GM20000 (cell line): ENCODE measurements around the gene RNASEH2C.
"Not testable (repeated sequence)": the region's sequence is repeated elsewhere in the genome, so short reads cannot be mapped to it uniquely, and the experiment has no call there.

ENCODE experiments used
- DNase-seq: peaks from one replicate; pipeline ENCODE4 v3.0.0; 2012; ENCODE audit warnings: low spot score
- TF ChIP-seq, protein P1 (sequence below): IDR thresholded peaks from 2 replicates; pipeline ENCODE4 v1.5.1; 2012; ENCODE audit warnings: mild to moderate bottlenecking, control low read depth; ENCODE audit errors: extremely low read depth, missing control alignments

RNASEH2C gene

DNA sequence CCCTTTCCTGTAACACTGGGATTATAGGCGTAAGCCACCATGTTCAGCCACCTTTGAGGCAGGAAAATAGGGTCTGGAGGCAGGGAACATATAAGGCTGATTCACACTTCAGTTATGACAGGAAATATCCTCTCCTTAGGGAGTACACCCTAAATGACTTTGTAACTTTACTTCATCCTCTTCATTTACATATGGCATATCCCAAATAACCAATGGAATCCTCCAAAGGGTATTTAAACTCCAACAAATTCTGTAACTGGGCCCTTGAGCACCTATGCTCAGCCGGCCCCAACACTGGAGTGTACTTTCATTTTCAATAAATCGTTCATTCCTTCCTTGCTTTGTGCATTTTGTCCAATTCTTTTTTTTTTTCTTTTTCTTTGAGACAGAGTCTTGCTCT lies 10.2 kb downstream of the RNASEH2C start:
- TF ChIP-seq, protein P1, sequence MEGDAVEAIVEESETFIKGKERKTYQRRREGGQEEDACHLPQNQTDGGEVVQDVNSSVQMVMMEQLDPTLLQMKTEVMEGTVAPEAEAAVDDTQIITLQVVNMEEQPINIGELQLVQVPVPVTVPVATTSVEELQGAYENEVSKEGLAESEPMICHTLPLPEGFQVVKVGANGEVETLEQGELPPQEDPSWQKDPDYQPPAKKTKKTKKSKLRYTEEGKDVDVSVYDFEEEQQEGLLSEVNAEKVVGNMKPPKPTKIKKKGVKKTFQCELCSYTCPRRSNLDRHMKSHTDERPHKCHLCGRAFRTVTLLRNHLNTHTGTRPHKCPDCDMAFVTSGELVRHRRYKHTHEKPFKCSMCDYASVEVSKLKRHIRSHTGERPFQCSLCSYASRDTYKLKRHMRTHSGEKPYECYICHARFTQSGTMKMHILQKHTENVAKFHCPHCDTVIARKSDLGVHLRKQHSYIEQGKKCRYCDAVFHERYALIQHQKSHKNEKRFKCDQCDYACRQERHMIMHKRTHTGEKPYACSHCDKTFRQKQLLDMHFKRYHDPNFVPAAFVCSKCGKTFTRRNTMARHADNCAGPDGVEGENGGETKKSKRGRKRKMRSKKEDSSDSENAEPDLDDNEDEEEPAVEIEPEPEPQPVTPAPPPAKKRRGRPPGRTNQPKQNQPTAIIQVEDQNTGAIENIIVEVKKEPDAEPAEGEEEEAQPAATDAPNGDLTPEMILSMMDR: no peak
- no peak for DNase-seq

DNA sequence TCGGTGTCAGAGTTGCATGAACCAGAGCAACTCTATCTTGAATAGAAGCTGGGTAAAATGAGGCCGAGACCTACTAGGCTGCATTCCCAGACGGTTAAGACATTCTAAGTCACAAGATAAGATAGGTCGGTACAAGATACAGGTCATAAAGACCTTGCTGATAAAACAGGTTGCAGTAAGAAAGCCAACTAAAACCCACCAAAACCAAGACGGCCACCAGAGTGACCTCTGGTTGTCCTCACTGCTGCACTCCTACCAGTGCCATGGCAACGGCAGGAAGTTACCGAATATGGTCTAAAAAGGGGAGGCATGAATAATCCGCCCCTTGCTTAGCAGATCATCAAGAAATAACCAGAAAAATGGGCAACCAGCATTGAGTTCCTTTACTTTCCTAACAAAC lies 10.9 kb downstream of the RNASEH2C start:
- TF ChIP-seq, protein P1: no peak
- DNase-seq: no peak

DNA sequence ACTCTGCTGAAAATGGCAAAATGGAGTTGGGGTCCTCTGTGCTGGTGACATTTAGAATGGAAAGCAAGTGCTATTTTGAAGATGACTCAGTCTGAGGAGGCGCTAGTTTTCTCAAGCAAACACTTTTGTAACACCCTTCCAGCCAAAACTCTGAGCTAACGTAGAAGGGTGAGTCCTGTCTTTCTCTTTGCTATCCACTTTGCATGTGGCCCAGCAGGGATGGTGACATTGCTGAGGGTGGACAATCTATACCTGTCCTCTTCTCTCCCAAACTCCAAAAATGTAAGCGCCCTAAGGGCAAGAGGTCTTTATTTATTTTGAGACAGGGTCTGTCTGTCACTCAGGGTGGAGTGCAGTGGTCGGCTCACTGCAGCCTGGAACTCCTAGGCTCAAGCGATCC lies 12.1 kb downstream of the RNASEH2C start:
- TF ChIP-seq, protein P1: no peak
- DNase-seq: no peak

DNA sequence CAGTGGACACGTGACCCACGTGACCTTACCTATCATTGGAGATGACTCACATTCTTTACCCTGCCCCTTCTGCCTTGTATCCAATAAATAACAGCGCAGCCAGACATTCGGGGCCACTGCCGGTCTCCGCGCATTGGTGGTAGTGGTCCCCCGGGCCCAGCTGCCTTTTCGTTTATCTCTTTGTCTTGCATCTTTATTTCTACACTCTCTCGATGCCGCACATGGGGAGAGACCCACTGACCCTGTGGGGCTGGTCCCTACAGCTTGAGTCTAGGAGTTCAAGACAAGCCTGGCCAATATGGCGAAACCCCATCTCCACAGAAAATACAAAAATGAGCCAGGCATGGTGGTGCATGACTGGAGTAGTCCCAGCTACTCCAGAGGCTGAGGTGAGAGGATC lies 13.6 kb downstream of the RNASEH2C start:
- not testable (repeated sequence) for DNase-seq

DNA sequence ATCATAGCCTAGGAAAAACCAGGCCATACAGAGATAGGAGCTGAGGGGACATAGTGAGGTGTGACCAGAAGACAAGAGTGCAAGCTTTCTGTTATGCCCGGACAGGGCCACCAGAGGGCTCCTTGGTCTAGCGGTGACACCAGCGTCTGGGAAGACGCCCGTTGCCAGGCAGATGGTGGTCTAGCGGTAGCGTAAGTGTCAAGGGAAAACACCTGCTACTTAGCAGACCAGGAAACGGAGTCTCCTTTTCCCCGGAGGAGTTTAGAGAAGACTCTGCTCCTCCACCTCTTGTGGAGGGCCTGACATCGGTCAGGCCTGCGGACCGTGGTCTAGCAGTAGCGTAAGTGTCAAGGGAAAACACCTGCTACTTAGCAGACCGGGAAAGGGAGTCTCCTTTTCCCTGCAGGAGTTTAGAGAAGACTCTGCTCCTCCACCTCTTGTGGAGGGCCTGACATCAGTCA lies 14.3 kb downstream of the RNASEH2C start:
- DNase-seq: not testable (repeated sequence)
- TF ChIP-seq, protein P1: peak; percentile 33

DNA sequence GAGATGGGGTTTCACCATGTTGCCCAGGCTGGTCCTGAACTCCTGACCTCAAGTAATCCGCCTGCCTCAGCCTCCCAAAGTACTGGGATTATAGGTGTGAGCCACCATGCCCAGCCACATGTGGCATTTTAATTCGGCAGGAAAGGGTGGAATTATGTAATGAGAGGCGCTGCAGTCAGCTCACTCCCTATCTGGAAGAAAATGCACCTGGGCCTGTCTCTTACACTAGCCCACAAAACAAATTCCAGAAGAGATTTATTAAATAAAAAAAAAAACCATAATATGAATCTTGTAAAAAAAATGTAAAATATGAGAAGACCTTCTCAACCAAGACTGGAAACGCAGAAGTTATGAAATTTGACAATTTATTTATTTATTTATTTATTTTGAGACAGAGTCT lies 16.8 kb downstream of the RNASEH2C start:
- TF ChIP-seq, protein P1: no peak
- DNase-seq: no peak

DNA sequence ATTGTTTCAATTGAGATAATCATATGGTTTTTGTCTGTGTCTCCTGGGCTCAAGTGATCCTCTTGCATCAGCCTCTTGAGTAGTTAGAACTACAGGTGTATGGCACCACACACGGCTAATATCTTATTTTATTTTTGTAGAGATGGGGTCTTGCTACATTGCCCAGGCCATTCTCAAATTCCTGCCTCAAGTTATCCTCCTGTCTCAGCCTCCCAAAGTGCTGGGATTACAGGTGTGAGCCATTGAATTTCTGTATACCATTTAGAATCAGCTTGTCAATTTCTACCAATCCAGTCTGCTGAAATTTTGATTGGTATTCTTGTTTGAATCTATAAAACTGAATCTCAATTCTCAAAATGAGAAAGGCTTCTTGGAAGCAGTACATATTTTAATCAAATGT lies 18.9 kb downstream of the RNASEH2C start:
- DNase-seq: no peak
- TF ChIP-seq, protein P1: no peak

DNA sequence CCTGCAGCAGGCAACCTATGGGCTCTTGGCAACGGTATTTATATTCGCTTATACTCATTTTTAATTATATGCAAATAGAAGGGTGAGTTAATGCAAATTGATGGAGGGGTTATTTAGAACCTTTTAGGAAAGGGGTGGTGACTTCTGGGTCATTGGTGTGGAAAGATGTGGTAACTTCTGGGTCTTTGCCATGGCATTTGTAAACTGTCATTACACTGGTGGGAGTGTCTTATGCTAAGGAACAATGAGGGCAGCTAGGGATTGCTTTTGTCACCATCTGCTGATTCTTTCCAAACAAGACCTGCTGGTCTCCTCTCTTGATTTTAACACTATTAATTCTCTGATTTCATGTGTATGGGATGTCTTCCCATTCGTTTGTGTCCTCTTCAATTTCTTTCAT lies 20.2 kb downstream of the RNASEH2C start:
- no peak for DNase-seq
- TF ChIP-seq, protein P1: no peak
